Measurements from ENCODE around the gene KCTD21. TPM values are rescaled to one million over a fixed set of nuclear protein-coding genes. Genes with fewer than 3 reads are reported as not detected.

KCTD21 gene
- total RNA-seq, 1 donor from 2014 or later: 3.7 TPM

GRCh38 chr11:78211565-78211964 lies 23.1 kb upstream of the KCTD21 start:
- FAIRE-seq (no peak), DNase-seq (ENCODE audit: low read depth) (no peak)
- H3K27me3 ChIP-seq (ENCODE audit: control insufficient read depth, insufficient read depth, low read length): no peaks in the 10 kb centered on the region
- no peaks in the 10 kb centered on the region for H3K36me3 ChIP-seq (ENCODE audit: control insufficient read depth, insufficient read depth, low read length)
- no peak for TF ChIP-seq CTCF (IDR thresholded peaks at IDR 0.05; ENCODE audit: insufficient read depth, low read length, severe bottlenecking)
- no peak overlapping the region for H3K4me3 ChIP-seq (ENCODE audit: low read depth, low read length)

- FAIRE-seq: no peak
- TF ChIP-seq CTCF (IDR thresholded peaks at IDR 0.05; ENCODE audit: insufficient read depth, low read length, severe bottlenecking): no peak
- H3K27me3 ChIP-seq (ENCODE audit: control insufficient read depth, insufficient read depth, low read length): no peaks in the 10 kb centered on the region
- no peaks in the 10 kb centered on the region for H3K36me3 ChIP-seq (ENCODE audit: control insufficient read depth, insufficient read depth, low read length)
- no peak overlapping the region for H3K4me3 ChIP-seq (ENCODE audit: low read depth, low read length)
- DNase-seq (ENCODE audit: low read depth): no peak
These were observed 21.7 kb upstream of the KCTD21 start for GRCh38 chr11:78210000-78210608.

GRCh38 chr11:78209478-78209877 lies 21.1 kb upstream of the KCTD21 start:
- DNase-seq (ENCODE audit: low read depth) (no peak), FAIRE-seq (no peak)
- H3K36me3 ChIP-seq (ENCODE audit: control insufficient read depth, insufficient read depth, low read length): no peaks in the 10 kb centered on the region
- H3K4me3 ChIP-seq (ENCODE audit: low read depth, low read length): no peak overlapping the region
- TF ChIP-seq CTCF (IDR thresholded peaks at IDR 0.05; ENCODE audit: insufficient read depth, low read length, severe bottlenecking): no peak
- H3K27me3 ChIP-seq (ENCODE audit: control insufficient read depth, insufficient read depth, low read length): no peaks in the 10 kb centered on the region

- TF ChIP-seq CTCF (IDR thresholded peaks at IDR 0.05; ENCODE audit: insufficient read depth, low read length, severe bottlenecking): no peak
- Histone ChIP-seq H3K4me3 (ENCODE audit: low read depth, low read length) (no peak overlapping the region), H3K36me3 (ENCODE audit: control insufficient read depth, insufficient read depth, low read length) (no peaks in the 10 kb centered on the region), H3K27me3 (ENCODE audit: control insufficient read depth, insufficient read depth, low read length) (no peaks in the 10 kb centered on the region)
- no peak for DNase-seq (ENCODE audit: low read depth)
- peak; percentile 50 for FAIRE-seq
These were observed 20.1 kb upstream of the KCTD21 start for GRCh38 chr11:78208257-78209165.

- Histone ChIP-seq H3K36me3 (ENCODE audit: control insufficient read depth, insufficient read depth, low read length) (no peaks in the 10 kb centered on the region), H3K27me3 (ENCODE audit: control insufficient read depth, insufficient read depth, low read length) (no peaks in the 10 kb centered on the region), H3K4me3 (ENCODE audit: low read depth, low read length) (no peak overlapping the region)
- no peak for TF ChIP-seq CTCF (IDR thresholded peaks at IDR 0.05; ENCODE audit: insufficient read depth, low read length, severe bottlenecking)
- DNase-seq (ENCODE audit: low read depth) (no peak), FAIRE-seq (no peak)
These were observed 19.3 kb upstream of the KCTD21 start for GRCh38 chr11:78207532-78208256.
